GM12801 (cell line): ENCODE measurements around the gene WIPF1.

Experiments
- TF ChIP-seq, protein P1 (sequence below): IDR thresholded peaks from one replicate; pipeline ENCODE4 v1.5.1; 2011; ENCODE audit warnings: control low read depth; ENCODE audit not compliant: insufficient read length; ENCODE audit errors: extremely low read depth

The WIPF1 gene

DNA sequence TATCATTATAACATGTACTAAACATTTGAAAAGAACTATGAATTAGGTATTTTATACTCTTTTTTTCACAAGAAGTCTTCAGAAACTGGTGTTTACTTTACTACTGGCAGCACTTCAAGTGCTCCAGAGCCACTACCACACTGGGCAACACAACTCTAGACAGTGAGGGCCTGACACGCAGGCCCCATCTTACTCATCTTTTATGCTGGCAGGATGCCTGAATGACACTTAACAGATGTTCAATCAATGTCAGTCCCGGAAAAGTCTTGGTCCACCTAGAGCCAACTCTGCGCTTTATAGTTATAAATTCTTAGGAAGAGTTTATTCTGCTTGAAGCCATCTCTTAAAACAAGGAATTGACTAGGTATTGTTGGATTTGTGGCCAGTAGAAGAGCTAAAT lies 8.7 kb upstream of the WIPF1 start:
- TF ChIP-seq, protein P1, sequence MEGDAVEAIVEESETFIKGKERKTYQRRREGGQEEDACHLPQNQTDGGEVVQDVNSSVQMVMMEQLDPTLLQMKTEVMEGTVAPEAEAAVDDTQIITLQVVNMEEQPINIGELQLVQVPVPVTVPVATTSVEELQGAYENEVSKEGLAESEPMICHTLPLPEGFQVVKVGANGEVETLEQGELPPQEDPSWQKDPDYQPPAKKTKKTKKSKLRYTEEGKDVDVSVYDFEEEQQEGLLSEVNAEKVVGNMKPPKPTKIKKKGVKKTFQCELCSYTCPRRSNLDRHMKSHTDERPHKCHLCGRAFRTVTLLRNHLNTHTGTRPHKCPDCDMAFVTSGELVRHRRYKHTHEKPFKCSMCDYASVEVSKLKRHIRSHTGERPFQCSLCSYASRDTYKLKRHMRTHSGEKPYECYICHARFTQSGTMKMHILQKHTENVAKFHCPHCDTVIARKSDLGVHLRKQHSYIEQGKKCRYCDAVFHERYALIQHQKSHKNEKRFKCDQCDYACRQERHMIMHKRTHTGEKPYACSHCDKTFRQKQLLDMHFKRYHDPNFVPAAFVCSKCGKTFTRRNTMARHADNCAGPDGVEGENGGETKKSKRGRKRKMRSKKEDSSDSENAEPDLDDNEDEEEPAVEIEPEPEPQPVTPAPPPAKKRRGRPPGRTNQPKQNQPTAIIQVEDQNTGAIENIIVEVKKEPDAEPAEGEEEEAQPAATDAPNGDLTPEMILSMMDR: no peak

DNA sequence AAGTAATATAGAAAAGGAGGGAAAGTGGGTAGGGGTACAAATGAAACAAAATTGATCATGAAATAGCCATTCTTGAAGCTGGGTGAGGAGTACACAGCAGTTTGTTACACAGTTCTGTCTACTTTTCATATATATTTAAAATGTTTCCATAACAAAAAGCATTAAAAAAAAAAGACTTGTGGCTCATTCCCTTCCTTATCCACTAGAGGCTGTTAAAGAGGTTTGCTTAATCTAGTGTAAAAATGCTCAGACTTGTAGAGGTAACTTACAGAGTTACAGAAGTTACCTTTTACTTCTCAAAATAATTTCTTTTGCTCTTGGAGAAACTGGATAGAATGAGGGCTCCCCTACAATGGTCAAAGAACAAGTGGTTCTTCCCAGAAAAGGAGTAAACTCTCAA lies 8.1 kb upstream of the WIPF1 start:
- TF ChIP-seq, protein P1: no peak

DNA sequence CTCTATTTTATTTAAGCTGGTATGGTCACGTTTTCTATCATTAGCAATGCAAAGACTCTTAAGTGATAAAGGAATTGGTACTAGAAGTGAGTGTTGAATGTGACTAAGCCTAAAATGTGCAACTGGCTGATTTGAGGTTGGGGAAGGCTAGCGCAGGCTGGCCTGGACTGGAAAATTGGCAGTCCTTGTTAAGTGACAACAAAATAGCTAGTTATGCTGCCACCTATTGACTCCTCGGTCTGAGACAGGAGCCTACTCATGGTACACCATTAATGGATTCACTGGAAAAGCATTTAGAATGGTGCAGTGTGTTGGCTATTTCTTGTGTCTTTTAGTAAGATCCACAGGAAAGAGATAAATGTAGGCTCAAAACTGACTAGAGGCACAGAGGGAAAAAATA lies 5.7 kb upstream of the WIPF1 start:
- TF ChIP-seq, protein P1: no peak

DNA sequence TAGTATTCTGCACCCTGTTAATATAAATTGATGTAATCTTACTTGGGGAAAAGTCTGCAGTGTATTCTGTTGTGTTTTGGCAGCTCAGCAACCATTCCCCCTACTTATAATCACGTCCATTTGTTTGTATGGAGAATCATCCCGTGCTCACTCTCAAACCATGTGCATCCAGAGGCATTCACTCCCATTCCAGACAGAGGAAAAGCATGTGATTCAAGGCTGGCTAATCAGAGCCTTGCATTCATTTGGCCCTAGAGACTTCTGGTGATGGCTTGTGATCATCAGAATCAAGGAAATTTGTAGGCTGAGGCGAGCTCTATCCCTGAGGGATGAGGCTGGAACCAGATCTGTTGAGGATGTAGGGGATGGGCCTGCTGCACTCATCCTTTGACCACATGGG lies 5.1 kb upstream of the WIPF1 start:
- TF ChIP-seq, protein P1: no peak

DNA sequence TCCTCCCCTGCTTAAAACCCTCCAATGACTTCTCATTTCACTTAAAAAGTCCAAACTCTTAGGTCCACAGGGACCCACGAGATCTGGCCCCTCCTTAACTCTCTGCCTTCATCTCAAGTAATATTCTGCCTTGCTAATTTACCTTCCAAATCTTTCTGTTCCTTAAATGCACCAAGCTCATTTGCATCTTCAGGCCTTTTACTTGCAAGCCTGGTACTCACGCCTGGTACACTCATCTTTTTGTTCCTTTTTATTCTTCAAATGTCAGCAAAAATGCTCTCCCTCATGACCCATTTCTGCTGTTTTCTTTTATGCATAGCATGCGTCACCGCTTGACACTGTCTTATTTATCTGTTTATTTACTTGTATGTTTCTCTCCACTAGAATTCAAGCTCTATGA lies 2.7 kb upstream of the WIPF1 start:
- TF ChIP-seq, protein P1: no peak

DNA sequence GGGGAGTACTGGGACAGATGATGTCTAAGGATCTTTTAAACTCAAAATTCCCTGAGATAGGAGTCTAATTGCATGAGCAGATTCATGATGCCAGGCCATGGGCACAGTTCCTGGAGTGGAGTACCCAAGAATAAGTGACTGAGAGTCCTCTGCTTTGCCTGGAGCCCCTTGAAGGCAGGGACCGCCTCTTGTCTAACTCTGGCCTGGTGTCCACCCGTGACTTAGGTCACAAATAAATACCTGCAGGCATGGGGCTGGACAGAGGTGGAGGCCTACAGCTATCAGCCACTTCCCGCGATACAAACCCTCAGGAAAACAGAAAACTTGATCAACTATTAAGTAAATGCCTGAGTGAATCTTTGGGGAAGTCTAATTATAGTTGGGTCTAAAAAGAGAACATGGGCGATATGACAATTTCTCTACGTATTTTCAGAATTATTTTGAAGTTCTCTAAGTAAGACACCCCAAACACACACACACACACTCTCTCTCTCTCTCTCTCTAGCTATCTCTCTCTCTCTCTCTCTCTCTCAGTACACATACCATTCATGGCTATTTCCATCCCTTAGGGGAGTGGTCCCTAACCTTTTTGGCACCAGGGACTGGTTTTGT lies 1.8 kb upstream of the WIPF1 start:
- TF ChIP-seq, protein P1: no peak

DNA sequence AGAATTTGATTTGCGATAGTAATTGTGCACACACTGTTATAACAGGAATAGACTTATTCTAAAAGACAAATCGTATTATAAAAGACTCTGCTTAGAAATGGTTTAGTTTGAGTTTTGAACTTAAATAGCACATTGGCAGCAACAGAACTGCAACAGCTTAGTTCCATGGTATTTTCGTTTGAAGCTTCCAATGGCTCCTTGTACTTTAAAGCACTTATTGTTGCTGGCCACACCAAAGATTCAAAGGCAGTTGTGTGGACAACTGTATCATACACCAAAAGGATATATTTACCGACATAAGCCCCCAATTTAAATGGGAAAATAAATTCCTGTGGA lies 627 bp downstream of the WIPF1 start:
- TF ChIP-seq, protein P1: no peak
